T-helper 1 cell treated with Interleukin-12 subunit alpha and Interleukin-12 subunit beta and Interleukin-4 antibody, amounts not matched to agents 30 ng/mL and 1 ng/mL, for 36 hours (primary cell): ENCODE measurements around the gene KLC1. TPM values are rescaled to one million over a fixed set of nuclear protein-coding genes. Genes with fewer than 3 reads are reported as not detected.

Source experiments
- intact Hi-C: fragments of 100-400 bp; cut with micrococcal nuclease; formaldehyde crosslinking; loops from one replicate; pipeline ENCODE4 v1.15.1; 2024
- total RNA-seq: library from RNA; stranded (reverse); gene quantifications from 2 replicates; pipeline ENCODE4 v1.2.3, GENCODE V29; 2022

The KLC1 gene
- total RNA-seq, 1 donor from 2014 or later: 155 TPM

DNA sequence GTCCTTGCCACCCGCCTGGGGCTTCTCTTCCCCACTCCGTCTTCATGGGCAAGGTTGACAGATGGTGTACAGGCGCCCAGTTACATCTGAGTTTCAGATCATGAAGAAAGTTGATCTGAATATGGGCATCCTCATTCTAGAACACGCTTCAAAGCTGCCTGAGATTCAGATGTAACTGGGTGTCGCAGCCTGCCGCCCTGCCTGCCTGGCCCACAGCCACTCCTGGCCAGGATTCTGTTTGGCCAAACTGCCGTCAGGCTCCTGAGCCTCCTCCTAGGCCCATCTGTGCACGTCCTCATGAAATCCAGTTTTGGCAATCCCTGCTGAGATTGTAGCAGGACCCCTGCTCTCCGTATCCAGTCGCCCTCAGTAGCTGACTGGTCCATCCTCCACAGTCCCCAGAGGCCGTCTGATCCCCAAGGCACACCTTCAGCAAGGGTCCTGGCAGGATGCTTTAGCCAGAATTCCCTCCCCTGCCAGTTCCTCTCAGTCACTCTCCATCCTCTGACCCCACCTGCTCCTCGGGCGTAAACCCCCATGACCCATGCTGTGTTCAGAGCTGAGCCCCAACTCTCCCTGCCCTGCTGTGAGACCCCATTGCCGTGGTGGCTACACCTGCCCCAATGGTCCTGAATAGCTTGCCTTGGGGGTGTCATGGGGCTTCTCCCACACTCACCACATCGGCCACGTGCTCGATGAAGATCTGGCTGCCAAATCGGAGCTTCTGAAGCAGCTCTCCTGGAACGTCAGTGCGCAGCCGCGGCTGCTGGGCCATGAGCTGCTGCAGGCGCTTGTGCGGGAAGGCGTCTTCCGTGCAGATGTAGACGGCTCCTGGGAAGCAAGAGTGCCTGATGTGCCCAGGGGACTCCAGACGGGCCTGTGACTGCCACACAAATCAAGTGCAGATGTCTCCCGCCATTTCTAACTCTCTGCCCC lies 73.8 kb downstream of the KLC1 start:
- intact Hi-C loops: no loop called here

DNA sequence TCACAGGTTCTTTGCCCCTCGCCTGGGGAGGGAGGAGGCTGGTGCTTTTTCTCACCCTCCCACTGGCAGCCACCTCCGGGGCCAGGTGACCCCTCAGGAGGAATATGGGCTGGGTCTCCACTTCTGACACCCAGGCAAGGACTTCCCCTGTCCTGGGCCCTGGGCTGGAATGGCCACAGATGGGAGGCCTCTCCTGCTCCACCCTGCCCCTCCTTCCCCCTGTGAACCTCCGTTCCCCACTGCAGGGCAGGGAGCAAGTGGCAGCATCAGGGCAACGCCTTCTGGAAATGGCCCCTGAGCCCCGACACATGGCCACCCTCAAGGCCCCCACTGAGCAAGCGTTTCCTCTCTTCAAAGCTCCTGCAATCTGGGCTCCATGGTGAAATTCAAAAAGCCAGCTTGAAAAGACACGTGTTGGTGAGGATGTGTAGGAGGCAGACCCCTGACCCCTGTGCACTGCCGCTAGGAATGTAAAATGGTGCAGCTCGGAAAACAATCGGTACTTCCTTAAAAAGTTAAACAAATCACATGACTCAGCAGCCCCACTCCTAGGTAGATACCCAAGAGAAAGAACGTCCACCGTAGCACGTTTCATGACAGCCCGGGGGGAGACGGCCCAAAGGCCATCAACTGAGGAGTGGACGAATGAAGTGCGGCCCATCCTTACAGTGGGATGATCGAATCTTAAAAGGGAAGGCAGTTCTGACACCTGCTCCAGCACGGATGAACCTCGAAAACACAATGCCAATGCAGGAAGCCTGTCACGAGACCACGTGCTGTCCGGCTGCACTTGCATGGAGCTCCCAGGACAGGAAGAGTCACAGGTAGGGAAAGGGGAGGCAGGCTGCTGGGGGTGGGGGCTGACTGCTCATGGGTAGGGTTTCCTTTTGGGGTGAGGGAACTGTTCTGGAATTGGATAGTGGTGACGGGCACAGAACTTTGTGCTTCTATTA lies 74.7 kb downstream of the KLC1 start:
- intact Hi-C loops: no loop called here

DNA sequence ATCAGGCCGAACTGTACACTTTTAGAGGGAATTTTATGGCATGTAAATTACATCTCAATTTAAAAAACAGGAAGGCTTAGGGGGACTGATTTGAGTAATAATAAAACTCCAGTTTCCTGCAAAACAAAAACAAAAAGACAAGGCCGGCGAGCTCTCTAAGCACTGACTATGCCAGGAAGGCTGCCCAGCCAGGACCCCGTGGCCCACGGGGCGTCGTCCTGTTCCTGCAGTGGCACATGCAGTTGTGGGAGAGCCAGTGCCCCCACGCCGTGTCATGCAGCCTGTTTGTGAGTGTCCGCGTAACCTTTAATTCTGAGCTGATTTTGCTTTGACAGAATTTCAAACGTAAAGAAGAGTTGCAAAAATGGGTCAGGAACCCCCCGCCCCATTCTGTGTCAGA lies 75.7 kb downstream of the KLC1 start:
- intact Hi-C loops: no loop called here

- intact Hi-C loops: no loop called here
Observed at GRCh38 chr14:103705118-103705503, 76.1 kb downstream of the KLC1 start.

DNA sequence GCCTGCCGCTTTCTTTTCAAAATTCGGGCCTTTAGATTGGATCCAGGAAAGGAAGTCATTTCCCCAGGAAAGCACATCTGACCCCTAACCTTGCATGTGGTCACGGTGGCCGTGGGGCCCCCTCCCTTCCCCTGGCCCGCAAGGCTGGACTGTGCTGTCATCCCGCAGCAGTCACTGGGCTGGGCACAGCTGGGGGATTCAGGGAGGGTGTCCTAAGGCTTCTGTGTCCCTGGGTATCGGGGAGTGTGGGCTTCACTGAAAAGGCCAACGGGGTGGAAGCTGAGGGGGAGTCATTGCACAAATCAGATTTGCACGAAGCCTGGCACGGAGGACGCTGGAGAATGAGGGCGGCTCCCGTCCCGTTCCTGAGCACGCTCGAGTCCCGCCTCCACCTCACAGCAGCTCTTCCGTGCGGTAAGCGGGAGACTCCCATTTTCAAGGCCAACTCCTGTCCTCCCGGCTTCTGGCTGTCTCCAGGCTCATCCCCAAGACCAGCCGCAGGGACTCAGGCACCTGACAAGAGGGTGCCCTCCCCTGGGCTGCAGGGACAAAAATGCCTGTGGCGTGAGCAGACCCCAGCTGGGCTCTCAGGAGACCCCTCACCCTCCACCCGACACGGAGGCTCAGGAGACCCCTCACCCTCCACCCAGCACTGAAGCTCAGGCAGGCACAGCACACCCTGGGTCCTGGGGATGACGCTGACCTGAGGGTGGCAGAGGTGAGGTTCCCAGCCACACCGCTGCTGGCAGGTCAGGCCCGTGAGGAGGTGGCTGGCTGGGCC lies 76.7 kb downstream of the KLC1 start:
- intact Hi-C loops: no loop called here

GRCh38 chr14:103706551-103707328 lies 77.7 kb downstream of the KLC1 start:
- intact Hi-C loops: no loop called here

DNA sequence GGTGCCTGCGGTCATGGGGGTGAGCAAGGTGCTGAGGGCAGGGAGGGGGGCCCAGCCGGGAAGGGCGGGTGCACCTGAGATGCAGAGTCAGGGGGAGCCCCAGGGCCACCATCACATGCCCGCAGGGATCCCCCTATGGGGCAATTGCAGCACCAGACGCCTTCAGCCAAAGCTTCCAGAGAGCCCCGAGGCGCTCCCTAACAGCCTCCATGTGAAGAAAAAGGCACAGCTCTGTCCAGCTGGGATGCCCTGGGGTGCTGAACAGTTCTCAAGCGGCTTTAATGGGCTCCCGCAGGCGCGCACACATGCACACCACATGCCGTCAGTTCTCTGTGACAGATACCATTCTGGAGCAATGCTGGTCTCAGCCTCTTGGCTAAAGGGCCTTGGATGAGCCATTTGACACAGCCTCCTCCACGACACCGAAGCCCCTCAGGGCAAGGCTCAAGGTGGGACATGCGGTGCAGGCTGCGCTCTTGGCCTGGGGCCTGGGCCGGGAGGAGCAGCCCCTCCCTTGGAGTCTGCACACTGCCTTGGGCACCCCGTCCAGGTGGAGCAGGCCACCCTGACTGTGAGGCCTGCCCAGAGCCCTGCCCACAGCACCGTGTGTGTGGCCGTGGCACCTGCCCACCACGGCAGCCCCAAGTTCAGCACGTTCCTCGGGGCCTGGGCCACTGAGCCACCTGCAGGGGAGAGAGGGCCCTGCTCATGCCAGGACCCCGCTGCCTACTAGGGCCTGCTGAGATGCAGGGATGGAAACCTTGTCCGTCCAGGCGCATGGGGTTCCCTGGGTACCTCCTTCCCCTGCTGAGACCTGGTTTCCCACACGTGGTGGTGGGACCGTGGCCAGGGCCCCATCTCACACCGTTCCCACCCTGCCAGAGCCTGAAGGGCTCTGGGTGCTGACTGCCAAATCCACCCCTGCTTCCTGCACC lies 78.6 kb downstream of the KLC1 start:
- intact Hi-C loops: no loop called here

DNA sequence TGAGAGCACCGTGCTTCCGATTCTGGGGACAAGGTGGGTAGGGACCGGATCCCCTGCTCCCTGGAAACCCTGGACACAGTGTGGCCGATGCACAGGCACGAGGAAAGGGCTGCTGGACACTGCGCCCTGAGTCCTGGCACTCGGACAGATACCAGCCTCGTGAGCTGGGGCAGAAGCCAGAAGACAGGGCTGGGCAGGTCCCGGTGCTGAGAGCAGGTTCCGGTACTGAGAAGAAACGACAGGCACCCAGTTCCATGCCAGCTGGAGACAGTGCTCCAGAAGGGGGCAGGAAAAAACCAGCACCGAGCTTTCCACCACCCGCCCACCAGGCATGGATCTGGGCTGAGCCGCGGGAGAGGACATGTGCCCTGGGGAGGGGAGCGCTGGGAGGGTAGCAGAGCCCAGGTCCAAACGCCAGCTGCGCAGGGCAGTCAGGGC lies 79.8 kb downstream of the KLC1 start:
- intact Hi-C loops: no loop called here

- intact Hi-C loops: no loop called here
Observed at GRCh38 chr14:103709814-103710213, 80.8 kb downstream of the KLC1 start.

- intact Hi-C loops: no loop called here
Observed at GRCh38 chr14:103710771-103711377, 81.9 kb downstream of the KLC1 start.

- intact Hi-C loops: no loop called here
Observed at GRCh38 chr14:103711516-103712431, 82.8 kb downstream of the KLC1 start.

DNA sequence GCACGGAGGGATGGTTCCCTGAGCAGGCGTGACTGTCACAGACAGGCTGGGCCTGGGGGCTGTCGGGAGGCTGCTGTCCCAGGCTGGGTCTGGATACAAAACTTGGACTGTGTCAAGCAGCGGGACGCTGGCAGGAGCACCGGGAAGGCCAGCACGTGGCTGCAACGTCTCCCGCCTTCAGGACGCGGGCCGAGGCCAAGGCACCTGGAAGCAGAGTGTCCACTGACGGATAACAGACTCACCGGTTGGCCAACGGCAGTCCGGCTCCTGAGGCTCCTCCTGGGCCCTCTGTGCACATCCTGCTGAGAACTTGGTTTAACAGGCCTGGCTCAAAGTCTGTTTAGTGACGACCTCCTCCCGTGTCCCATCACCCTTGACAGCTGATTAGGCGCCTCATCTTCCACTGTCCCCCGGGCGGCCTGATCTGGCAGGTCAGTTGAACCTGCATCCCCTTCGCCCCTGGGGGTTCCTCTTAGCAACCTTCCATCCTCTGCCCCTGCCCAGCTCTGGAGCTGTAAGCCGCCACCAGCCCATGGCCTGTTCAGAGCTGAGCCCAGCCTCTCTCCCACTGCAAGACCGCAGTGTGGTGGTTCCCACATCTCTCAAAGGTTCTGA lies 83.7 kb downstream of the KLC1 start:
- intact Hi-C loops: no loop called here

GRCh38 chr14:103713304-103714062 lies 84.5 kb downstream of the KLC1 start:
- intact Hi-C loops: loop anchor here (2.0 kb wide), 1 partner anchor 1777 kb away; the partner anchor contains the start of gene TEDC1

GRCh38 chr14:103714063-103714724 lies 85.2 kb downstream of the KLC1 start:
- intact Hi-C loops: loop anchor here (2.0 kb wide), 1 partner anchor 1777 kb away; the partner anchor contains the start of gene TEDC1

DNA sequence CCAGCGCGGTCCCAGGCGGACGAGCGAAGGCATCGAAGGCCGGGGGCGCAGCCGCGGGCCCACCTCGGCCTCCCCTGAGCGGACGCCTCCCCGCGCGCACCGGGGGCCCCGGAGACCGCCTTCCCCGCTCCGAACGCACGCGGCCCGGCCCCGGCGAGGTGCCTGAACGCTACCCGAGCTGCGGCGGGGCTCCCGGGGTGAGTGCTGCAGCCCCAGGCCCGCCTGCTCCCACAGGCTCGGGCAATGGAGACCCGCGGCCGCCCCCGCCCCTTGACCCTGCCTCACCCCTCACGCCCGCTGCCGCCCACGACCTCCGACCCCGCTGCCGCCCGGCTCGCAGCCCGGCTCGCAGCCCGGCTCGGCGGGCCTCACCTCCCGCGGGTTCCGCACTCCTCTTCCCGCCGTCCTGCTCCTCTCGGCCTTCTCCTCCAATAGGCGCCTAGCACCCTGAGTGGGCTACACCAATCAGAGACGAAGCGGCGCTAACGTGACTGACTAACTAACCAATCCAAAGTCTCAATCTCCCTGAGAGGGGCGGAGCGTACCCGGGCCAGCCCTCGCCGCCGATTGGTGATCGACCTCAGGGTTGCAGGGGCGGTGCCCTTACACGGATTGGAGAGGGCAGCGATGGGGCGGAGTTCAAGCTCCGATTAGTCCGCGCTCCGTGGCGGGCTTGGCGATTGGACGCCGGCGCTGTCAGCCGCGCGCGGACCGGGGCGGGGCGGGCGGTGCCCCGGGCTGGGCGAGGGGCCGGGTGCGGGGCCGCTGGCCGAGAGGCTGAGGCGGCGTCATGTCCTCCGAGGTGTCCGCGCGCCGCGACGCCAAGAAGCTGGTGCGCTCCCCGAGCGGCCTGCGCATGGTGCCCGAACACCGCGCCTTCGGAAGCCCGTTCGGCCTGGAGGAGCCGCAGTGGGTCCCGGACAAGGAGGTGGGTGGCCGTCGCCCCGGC lies 86.3 kb downstream of the KLC1 start, which contains the start of the genes XRCC3 and ZFYVE21:
Gene XRCC3, minus strand, starts transcription at position 400 of the 949 bp plus-strand sequence. CDS start 4,364 bp downstream, outside the sequence.
Gene ZFYVE21, plus strand, starts transcription at position 759 of the 949 bp plus-strand sequence. Its CDS starts 32 bp downstream, at position 791.
- intact Hi-C loops: loop anchor here (1.0 to 2.0 kb wide), 7 partner anchors 86 to 1775 kb away; partner anchors contain the start of genes BAG5, COA8, KLC1 and MARK3
